Measurements from ENCODE around the gene ALG12.

Gene ALG12

GRCh38 chr22:49886346-49887063 is 31.7 kb downstream of the ALG12 start:
- DNase-seq: no peak

DNA sequence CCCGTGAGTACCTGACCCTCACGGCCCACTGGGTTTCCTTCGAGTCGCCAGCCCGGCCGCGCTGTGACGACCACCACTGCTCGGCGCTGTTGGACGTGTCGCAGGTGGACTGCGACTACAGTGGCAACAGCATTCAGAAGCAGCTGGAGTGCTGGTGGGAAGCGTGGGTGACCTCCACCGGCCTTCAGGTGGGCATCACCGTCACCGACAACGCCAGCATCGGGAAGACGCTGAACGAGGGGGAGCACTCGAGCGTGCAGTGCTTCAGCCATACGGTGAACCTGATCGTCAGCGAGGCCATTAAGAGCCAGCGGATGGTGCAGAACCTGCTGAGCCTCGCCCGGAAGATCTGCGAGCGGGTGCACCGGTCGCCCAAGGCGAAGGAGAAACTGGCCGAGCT is 32.4 kb downstream of the ALG12 start:
- no peak for DNase-seq

DNA sequence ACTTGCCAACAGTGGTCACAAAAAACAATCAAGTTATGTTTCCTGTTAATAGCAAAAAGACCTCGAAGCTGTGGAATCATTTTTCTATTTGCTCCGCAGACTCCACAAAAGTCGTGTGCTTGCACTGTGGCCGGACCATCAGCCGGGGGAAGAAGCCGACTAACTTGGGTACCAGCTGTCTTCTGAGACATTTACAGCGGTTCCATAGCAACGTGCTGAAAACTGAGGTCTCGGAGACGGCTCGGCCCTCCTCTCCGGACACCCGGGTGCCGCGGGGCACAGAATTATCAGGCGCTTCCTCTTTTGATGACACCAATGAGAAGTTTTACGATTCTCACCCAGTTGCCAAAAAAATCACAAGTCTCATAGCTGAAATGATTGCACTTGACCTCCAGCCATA is 33.0 kb downstream of the ALG12 start:
- no peak for DNase-seq

- no peak for DNase-seq
These were observed 33.6 kb downstream of the ALG12 start for GRCh38 chr22:49884503-49885260.

DNA sequence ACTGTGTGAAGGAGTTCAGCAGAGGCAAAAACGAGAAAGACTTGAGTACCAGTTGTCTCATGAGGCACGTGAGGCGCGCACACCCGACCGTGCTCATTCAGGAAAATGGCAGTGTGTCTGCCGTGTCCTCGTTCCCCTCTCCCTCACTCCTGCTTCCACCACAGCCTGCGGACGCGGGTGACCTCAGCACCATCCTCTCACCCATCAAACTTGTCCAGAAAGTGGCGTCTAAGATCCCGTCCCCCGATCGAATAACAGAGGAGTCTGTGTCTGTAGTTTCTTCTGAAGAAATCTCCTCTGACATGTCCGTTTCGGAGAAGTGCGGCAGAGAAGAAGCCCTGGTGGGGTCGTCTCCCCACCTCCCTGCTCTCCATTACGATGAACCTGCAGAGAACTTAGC is 34.2 kb downstream of the ALG12 start:
- DNase-seq: no peak

GRCh38 chr22:49883294-49883640 is 35.0 kb downstream of the ALG12 start:
- DNase-seq: no peak

- DNase-seq: no peak
These were observed 35.5 kb downstream of the ALG12 start for GRCh38 chr22:49882519-49883293.

DNA sequence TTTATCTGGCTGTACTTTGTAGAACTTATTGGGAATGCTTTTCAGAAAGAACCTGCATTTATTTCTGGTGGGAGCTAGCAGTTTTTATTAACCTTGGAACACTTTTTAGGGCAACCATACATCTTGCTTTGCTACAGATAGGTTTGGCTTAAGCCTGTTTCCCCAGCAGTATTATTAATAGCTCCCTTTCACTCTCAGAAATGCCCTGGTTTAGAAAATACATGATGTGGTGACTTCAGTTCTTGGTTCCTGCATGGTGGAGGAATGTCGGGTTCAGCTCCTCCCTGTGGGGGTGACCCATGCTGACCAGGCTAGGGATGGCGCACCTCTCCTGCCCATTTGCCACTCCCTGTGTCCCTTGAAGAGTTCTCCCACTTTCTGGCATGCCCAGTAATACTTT is 36.4 kb downstream of the ALG12 start:
- no peak for DNase-seq

DNA sequence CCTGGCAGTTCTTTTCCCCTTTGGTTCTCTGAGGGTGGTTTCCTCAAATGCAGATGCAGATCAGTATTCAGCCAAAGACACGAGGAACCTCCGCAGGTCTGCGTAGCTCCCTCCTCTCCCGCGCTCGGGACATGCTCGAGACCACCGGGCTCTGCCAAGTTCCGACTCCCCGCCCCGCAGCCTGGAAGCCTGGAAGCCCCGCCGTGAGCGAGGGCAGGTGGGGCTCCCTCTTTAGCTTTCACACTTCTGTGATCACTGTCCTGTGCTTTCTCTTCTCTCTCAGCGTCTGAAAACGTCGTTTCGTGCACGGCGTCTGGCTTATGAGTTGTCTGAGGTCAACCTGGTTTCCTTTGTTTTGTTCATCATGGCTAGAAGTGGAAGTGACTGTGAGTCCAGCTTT is 38.0 kb downstream of the ALG12 start:
- no peak for DNase-seq

DNA sequence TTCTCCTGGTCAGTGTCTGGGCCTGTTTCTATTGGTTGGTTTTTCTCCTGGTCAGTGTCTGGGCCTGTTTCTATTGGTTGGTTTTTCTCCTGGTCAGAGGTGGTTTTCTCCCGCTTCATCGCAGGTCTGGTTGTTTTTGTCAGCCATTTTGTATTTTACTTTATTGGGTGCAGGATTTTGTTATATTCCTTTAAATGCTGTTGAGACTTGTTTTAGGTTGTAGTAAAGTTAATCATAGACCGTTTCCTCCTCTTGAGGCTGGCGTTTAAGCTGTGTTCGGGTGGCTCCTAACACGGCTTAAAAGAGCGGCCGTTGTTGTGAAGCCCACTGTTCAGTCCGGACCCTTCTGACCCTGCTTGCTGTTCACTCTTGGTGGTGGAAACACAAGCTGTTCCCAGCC is 38.4 kb downstream of the ALG12 start:
- DNase-seq: no peak

- DNase-seq: no peak
These were observed 40.0 kb downstream of the ALG12 start for GRCh38 chr22:49878206-49878605.

- DNase-seq: no peak
These were observed 40.6 kb downstream of the ALG12 start for GRCh38 chr22:49877642-49878041.

DNA sequence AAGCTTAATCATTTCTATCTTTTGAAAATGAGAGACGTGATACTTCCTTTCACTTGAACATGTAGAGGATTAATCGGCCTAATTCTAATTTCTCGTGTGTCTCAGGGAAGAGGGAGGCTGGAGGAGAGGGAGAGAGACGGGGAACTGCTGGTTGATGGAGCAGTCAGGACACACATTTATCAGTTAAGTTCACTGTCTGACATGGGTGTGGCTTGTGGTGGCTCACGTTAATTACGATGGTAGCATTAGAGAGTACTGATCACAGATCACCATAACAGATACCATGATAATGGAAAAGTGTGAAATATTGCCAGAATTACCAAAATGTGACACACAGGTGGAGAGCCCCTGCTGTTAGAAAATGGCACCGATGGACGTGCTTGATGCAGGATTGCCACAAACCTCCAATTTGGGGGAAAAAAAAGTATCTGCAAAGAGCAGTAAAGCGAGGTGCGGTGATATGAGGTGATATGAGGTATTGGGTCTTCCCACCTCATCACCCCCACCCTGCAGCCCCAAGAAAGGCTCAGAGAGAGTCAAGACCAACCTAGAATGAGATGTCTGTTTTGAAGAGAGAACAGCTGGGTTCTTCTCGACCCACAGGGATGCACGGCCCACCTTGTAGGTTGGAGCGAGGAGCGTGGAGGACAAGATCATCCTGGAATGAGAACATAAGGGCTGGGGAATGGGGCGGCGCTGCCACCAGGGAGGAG is 44.9 kb downstream of the ALG12 start:
- no peak for DNase-seq

GRCh38 chr22:49872347-49872746 is 45.9 kb downstream of the ALG12 start:
- no peak for DNase-seq

- no peak for DNase-seq
These were observed 46.8 kb downstream of the ALG12 start for GRCh38 chr22:49871482-49871881.

DNA sequence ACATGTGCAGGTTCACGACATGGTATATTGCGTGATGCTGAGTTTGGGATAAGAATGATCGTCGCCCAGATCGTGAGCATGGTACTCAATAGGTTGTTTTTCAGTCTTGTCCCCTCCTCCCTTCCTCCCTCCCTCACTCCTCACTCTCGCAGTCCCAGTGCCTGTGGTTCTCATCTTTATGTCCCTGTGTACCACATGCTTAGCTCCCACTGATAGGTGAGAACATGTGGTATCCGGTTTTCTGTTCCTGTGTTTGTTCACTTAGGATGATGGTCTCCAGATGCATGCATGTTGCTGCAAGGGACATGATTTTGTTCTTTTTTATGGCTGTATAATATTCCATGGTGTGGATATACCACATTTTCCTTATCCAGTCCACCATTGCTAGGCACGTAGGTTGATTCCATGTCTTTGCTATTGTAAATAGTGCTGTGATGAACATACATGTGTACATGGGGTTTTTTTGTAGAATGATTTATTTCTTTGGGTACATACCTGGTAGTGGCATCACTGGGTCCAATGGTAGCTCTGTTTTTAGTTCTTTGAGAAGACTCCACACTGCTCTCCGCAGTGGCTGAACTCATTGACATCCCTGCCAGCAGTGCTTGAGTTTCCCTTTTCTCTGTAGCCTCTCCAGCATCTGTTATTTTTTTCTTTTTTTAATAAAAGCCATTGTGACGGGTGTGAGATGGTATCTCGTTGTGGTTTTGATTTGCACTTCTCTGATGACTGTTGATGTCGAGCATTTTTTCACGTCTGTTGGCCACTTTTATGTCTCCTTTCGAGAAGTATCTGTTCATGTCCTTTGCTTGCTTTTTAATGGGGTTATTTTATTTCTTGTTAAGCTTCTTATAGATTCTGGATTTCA is 48.2 kb downstream of the ALG12 start:
- peak; percentile 21 for DNase-seq

- no peak for DNase-seq
These were observed 49.0 kb downstream of the ALG12 start for GRCh38 chr22:49869086-49869830.

DNA sequence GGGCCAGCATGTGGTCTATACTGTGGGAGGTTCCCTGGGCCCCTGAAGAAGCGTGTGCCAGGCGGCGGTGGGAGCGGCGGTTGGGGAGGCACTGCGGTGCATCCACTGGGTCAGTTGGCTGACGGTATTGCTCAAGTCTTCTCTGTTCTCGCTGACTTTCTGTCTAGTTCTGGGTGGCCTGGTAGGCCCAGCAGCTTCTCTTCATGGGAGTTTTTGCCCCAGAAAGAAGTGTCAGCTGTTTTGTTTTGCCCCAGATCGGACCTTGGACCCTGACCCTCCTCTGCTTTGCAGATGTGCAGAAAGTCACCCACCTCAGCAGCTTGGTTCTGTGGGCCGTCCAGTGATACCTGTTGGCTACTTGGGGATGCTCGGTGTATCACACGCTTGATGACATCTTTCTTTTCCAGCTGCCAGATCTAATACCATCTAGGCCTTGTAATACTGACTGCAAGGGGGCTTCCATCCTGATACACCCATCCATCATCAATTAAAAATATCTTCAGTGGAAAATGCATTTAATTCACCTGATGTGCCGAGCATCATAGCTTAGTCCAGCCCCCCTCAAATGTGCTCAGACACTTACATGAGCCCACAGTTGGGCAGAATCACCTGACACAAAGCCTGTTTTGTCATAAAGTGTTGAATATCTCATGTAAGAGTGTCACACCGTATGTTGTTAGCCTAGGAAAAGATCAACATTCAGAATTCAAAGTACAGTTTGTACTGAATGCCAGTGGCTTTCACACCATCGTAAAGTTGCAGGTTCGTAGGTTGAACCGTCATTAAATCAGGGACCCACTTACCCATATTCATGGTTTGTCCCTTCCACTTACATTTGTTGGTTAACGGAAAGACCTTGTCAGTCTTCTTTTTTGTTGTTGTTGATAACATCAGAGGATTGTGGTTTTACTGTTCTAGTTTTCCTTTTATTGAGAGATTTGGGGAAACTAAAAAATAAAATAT is 50.7 kb downstream of the ALG12 start:
- DNase-seq: no peak

GRCh38 chr22:49866646-49867045 is 51.6 kb downstream of the ALG12 start:
- no peak for DNase-seq

DNA sequence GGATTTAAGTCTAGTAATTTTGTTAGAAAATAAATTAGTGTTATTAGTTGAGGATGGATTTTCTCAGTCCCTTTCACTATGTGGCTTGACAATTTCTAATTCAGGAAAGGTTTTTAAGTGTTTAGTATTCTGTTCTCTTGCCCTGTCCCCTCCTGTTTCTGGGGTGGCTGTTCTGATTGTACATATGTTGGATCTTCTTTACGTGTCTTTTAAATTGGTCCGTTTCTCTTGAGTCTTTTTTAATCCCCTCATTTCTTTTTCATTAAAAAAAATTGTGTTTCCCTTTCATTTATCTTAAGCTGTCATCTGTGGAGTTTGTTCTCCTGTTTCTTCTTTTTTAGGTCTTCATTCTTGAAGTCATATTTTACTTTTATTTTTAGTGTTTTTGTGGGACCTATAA is 52.1 kb downstream of the ALG12 start:
- no peak for DNase-seq

Measured in T-helper 9 cell (primary cell).